ENCODE data around the gene PSKH1.
A peak's percentile ranks its signal among the peaks of the same experiment; 100 is the strongest.

PSKH1 gene

GRCh38 chr16:67868290-67868689 is 24.8 kb upstream of the PSKH1 start:
- no peak for DNase-seq

GRCh38 chr16:67869653-67870052 is 23.4 kb upstream of the PSKH1 start:
- DNase-seq, result no peak

- no peak for DNase-seq
Observed at GRCh38 chr16:67871256-67871655, 21.8 kb upstream of the PSKH1 start.

- no peak for DNase-seq
Observed at GRCh38 chr16:67872131-67872630, 20.9 kb upstream of the PSKH1 start.

- DNase-seq, result peak; percentile 24 to 54
Observed at GRCh38 chr16:67872631-67873434, 20.2 kb upstream of the PSKH1 start, which contains the start of gene EDC4. Gene EDC4, plus strand, starts transcription at chr16:67873052. Its CDS starts 210 bp downstream, at chr16:67873262.

GRCh38 chr16:67873435-67874370 is 19.4 kb upstream of the PSKH1 start:
- no peak for DNase-seq

GRCh38 chr16:67874372-67874771 is 18.7 kb upstream of the PSKH1 start:
- DNase-seq, result no peak

- DNase-seq, result no peak
Observed at GRCh38 chr16:67877064-67877463, 16.0 kb upstream of the PSKH1 start.

GRCh38 chr16:67878232-67878631 is 14.8 kb upstream of the PSKH1 start:
- DNase-seq, result no peak

- no peak for DNase-seq
Observed at GRCh38 chr16:67878846-67879245, 14.2 kb upstream of the PSKH1 start.

- no peak for DNase-seq
Observed at GRCh38 chr16:67879462-67879861, 13.6 kb upstream of the PSKH1 start.

- no peak for DNase-seq
Observed at GRCh38 chr16:67879936-67880335, 13.1 kb upstream of the PSKH1 start.

GRCh38 chr16:67880584-67880983 is 12.5 kb upstream of the PSKH1 start:
- no peak for DNase-seq

- no peak for DNase-seq
Observed at GRCh38 chr16:67881621-67882161, 11.4 kb upstream of the PSKH1 start.

- no peak for DNase-seq
Observed at GRCh38 chr16:67882374-67883145, 10.5 kb upstream of the PSKH1 start.

- no peak for DNase-seq
Observed at GRCh38 chr16:67883146-67883871, 9.7 kb upstream of the PSKH1 start.

GRCh38 chr16:67883872-67884261 is 9.2 kb upstream of the PSKH1 start:
- DNase-seq, result peak; percentile 21 to 23

GRCh38 chr16:67884684-67885083 is 8.4 kb upstream of the PSKH1 start, which contains the start of gene NRN1L:
Gene NRN1L, plus strand, starts transcription at chr16:67884885. Its CDS starts 19 bp downstream, at chr16:67884904.
- DNase-seq, result peak; percentile 70 to 79

GRCh38 chr16:67885545-67885944 is 7.5 kb upstream of the PSKH1 start:
- no peak for DNase-seq

- DNase-seq, result no peak
Observed at GRCh38 chr16:67885976-67886375, 7.1 kb upstream of the PSKH1 start.

GRCh38 chr16:67886387-67886786 is 6.7 kb upstream of the PSKH1 start:
- no peak for DNase-seq

GRCh38 chr16:67888331-67888730 is 4.7 kb upstream of the PSKH1 start:
- no peak for DNase-seq
